Mesothelial cell of epicardium (in vitro differentiated cells): Measurements from ENCODE around the gene TAS2R1. TPM values are rescaled to one million over a fixed set of nuclear protein-coding genes. Genes with fewer than 3 reads are reported as not detected.

Experiments
- DNase-seq, 2 experiments: peaks; one replicate each; pipeline ENCODE4 v3.0.0; 2021; ENCODE audit warnings: low spot score in 2 of 2; ENCODE audit not compliant: unreplicated experiment in 2 of 2
- H3K27ac Mint-ChIP-seq: 2 replicates; pipeline ENCODE4 v1.8.0; 2021; ENCODE audit warnings: mixed read lengths
- H3K27me3 Mint-ChIP-seq: 2 replicates; pipeline ENCODE4 v1.8.0; 2021; ENCODE audit warnings: low read depth, mixed read lengths
- H3K36me3 Mint-ChIP-seq: 2 replicates; pipeline ENCODE4 v1.8.0; 2021; ENCODE audit warnings: mixed read lengths
- H3K4me1 Mint-ChIP-seq: 2 replicates; pipeline ENCODE4 v1.8.0; 2021; ENCODE audit warnings: mixed read lengths
- H3K4me3 Mint-ChIP-seq: 2 replicates; pipeline ENCODE4 v1.8.0; 2021; ENCODE audit warnings: mild to moderate bottlenecking, moderate library complexity, mixed read lengths
- H3K9me3 Mint-ChIP-seq: 2 replicates; pipeline ENCODE4 v1.8.0; 2021; ENCODE audit warnings: mixed read lengths
- CTCF ChIP-seq: fragments of 200-600 bp; sonication (generic); IDR thresholded peaks from one replicate; pipeline ENCODE4 v1.5.0; 2021; ENCODE audit warnings: antibody characterized with exemption; ENCODE audit not compliant: unreplicated experiment
- total RNA-seq: library from RNA; stranded (reverse); gene quantifications from 3 replicates; pipeline ENCODE4 v1.2.1, GENCODE V29; 2021

TAS2R1 gene
- total RNA-seq, 1 donor from 2014 or later = not detected

GRCh38 chr5:9627541-9627940, 2.6 kb downstream of the TAS2R1 start:
- DNase-seq = no peak
- Mint-ChIP-seq H3K27ac (no peak overlapping the region), H3K4me3 (no peak overlapping the region), H3K27me3 (no peaks in the 10 kb centered on the region), H3K9me3 (no peaks in the 10 kb centered on the region), H3K4me1 (peaks cover 29% of the 10 kb centered on the region), H3K36me3 (no peaks in the 10 kb centered on the region)
- no peak for TF ChIP-seq CTCF

- Mint-ChIP-seq H3K4me3 (no peak overlapping the region), H3K36me3 (no peaks in the 10 kb centered on the region), H3K9me3 (no peaks in the 10 kb centered on the region), H3K27ac (no peak overlapping the region), H3K27me3 (no peaks in the 10 kb centered on the region), H3K4me1 (peaks cover 34% of the 10 kb centered on the region)
- TF ChIP-seq CTCF = no peak
- no peak for DNase-seq
Measured at GRCh38 chr5:9626955-9627354, 3.2 kb downstream of the TAS2R1 start.

GRCh38 chr5:9625731-9626130, 4.4 kb downstream of the TAS2R1 start:
- no peak for DNase-seq
- no peak overlapping the region for H3K27ac Mint-ChIP-seq
- H3K9me3 Mint-ChIP-seq = no peaks in the 10 kb centered on the region
- H3K4me3 Mint-ChIP-seq = no peak overlapping the region
- no peaks in the 10 kb centered on the region for H3K27me3 Mint-ChIP-seq
- H3K4me1 Mint-ChIP-seq = peaks cover 42% of the 10 kb centered on the region
- H3K36me3 Mint-ChIP-seq = no peaks in the 10 kb centered on the region
- no peak for TF ChIP-seq CTCF

- TF ChIP-seq CTCF = no peak
- no peaks in the 10 kb centered on the region for H3K9me3 Mint-ChIP-seq
Measured at GRCh38 chr5:9625286-9625685, 4.9 kb downstream of the TAS2R1 start.

GRCh38 chr5:9624196-9624947, 5.8 kb downstream of the TAS2R1 start:
- DNase-seq = no peak
- H3K4me3 Mint-ChIP-seq = no peak overlapping the region
- H3K27ac Mint-ChIP-seq = no peak overlapping the region
- no peaks in the 10 kb centered on the region for H3K36me3 Mint-ChIP-seq
- no peaks in the 10 kb centered on the region for H3K9me3 Mint-ChIP-seq
- TF ChIP-seq CTCF = no peak
- no peaks in the 10 kb centered on the region for H3K27me3 Mint-ChIP-seq
- peaks cover 44% of the 10 kb centered on the region for H3K4me1 Mint-ChIP-seq

More at GRCh38 chr5:9625286-9625685, 4.9 kb downstream of the TAS2R1 start:
- H3K36me3 Mint-ChIP-seq = no peaks in the 10 kb centered on the region
- peaks cover 42% of the 10 kb centered on the region for H3K4me1 Mint-ChIP-seq
- no peaks in the 10 kb centered on the region for H3K27me3 Mint-ChIP-seq
- no peak overlapping the region for H3K4me3 Mint-ChIP-seq
- DNase-seq = no peak
- H3K27ac Mint-ChIP-seq = no peak overlapping the region

GRCh38 chr5:9623661-9624060, 6.5 kb downstream of the TAS2R1 start:
- Mint-ChIP-seq H3K27ac (no peak overlapping the region), H3K4me3 (no peak overlapping the region), H3K36me3 (no peaks in the 10 kb centered on the region), H3K27me3 (no peaks in the 10 kb centered on the region), H3K4me1 (peaks cover 40% of the 10 kb centered on the region), H3K9me3 (no peaks in the 10 kb centered on the region)
- no peak for TF ChIP-seq CTCF
- DNase-seq = no peak
